Kidney (tissue), 14 donors: Measurements from ENCODE around the gene AGER. TPM values are rescaled to one million over a fixed set of nuclear protein-coding genes. Genes with fewer than 3 reads are reported as not detected.

Source experiments
- DNase-seq, 5 donors: peaks; one replicate each; pipeline ENCODE4 v3.0.0-alpha.2; 2013 to 2020
- FAIRE-seq: peaks from 2 replicates; lab custom pipeline; 2012; peaks lifted over from hg19 to GRCh38; lab: Jason Lieb, UNC
- H3K27ac ChIP-seq, 2 donors: one replicate each; pipeline ENCODE4 v1.7.0; 2013; ENCODE audit warnings: low read depth in 2 of 2, low read length in 2 of 2, inconsistent platforms in 1 of 2
- H3K27me3 ChIP-seq: one replicate; pipeline ENCODE4 v1.7.1; 2013; ENCODE audit warnings: low read length, inconsistent platforms; ENCODE audit not compliant: control insufficient read depth, insufficient read depth
- H3K36me3 ChIP-seq, 3 donors: one replicate each; pipeline versions ENCODE4 v1.7.0 to v1.7.1; 2013; ENCODE audit warnings: low read length in 3 of 3, control low read depth in 1 of 3, inconsistent platforms in 1 of 3; ENCODE audit not compliant: insufficient read depth in 3 of 3, control insufficient read depth in 2 of 3
- H3K4me1 ChIP-seq, 3 donors: one replicate each; pipeline versions ENCODE4 v1.7.0 to v1.7.1; 2013; ENCODE audit warnings: low read length in 3 of 3, inconsistent platforms in 1 of 3, low read depth in 1 of 3; ENCODE audit not compliant: control insufficient read depth in 2 of 3, insufficient read depth in 2 of 3
- H3K4me3 ChIP-seq, 3 donors: one replicate each; pipeline versions ENCODE4 v1.7.0 to v1.8.1; 2013; ENCODE audit warnings: low read length in 3 of 3, control low read depth in 1 of 3, inconsistent platforms in 1 of 3
- H3K9ac ChIP-seq, 3 donors: one replicate each; pipeline versions ENCODE4 v1.7.0 to v1.7.1; 2013; ENCODE audit warnings: low read length in 3 of 3, control low read depth in 1 of 3, inconsistent platforms in 1 of 3
- H3K9me3 ChIP-seq, 3 donors: one replicate each; pipeline versions ENCODE4 v1.7.0 to v1.7.1; 2013; ENCODE audit warnings: low read length in 3 of 3, control low read depth in 1 of 3, inconsistent platforms in 1 of 3; ENCODE audit not compliant: control insufficient read depth in 2 of 3, insufficient read depth in 1 of 3
- intact Hi-C: fragments of 100-400 bp; cut with DNase I; formaldehyde crosslinking; loops from one replicate; pipeline ENCODE4 v1.11.1; 2022
- polyA plus RNA-seq: library from polyadenylated mRNA; stranded (reverse); fragments of 350-450 nt; fragmentation: Illumina TruSeq; extraction: RNeasy Lipid Tissue Mini Kit (QIAGEN cat#74804); gene quantifications from one replicate; pipeline ENCODE4 v1.2.3, GENCODE V29; 2014; ENCODE audit warnings: low read depth, low replicate concordance; ENCODE audit not compliant: insufficient read depth
- total RNA-seq: library from RNA; stranded (reverse); fragmentation: NEBNext Ultra II Directional; extraction: Animal tissue kit (Norgen Biotek cat#: 25700); gene quantifications from one replicate; pipeline ENCODE4 v1.2.1, GENCODE V29; 2021
- TF ChIP-seq, protein P1 (sequence below): IDR thresholded peaks from 3 replicates; pipeline ENCODE4 v1.5.1; 2012; ENCODE audit warnings: mild to moderate bottlenecking, moderate library complexity, borderline replicate concordance; ENCODE audit not compliant: insufficient read depth; ENCODE audit errors: extremely low read depth
- donor health status: control.
- donor health status: control.
- donor health status: control.
- donor health status: control.
- donor health status: control.
- donor health status: DM: yes; HTN: yes; CAD: no.
- donor health status: Normal renal cell carcinoma (clear cell type).

Gene AGER
- total and polyA plus RNA-seq, 2 donors from 2014 or later, result 7.1 to 13.0 TPM

DNA sequence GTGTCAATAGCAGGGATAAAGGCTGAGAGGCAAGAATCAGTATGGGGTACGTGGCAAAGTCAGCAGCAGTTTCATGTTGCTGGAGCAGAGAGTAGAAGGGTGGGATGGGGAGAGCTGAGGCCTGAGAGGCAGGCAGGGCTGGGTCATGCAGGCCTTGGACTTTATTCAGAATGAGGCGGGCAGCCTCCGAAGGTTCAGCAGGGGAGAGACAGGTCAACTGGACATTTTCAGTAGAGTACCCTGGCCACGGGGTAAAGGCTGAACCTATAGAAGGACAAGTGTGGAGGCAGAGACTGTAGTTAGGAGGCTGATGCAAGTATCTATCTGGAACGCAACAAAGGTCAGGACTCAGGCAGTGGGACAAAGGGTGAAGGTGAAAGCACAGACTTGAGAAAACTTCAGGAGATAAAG, 26.1 kb upstream of the AGER start:
- Histone ChIP-seq H3K9ac (no peak overlapping the region), H3K4me1 (no peaks in the 10 kb centered on the region), H3K27me3 (no peaks in the 10 kb centered on the region), H3K27ac (no peak overlapping the region), H3K4me3 (no peak overlapping the region), H3K9me3 (no peaks in the 10 kb centered on the region), H3K36me3 (no peaks in the 10 kb centered on the region)
- intact Hi-C loops, result no loop called here
- FAIRE-seq (no peak), DNase-seq (no peak)
- TF ChIP-seq, protein P1, sequence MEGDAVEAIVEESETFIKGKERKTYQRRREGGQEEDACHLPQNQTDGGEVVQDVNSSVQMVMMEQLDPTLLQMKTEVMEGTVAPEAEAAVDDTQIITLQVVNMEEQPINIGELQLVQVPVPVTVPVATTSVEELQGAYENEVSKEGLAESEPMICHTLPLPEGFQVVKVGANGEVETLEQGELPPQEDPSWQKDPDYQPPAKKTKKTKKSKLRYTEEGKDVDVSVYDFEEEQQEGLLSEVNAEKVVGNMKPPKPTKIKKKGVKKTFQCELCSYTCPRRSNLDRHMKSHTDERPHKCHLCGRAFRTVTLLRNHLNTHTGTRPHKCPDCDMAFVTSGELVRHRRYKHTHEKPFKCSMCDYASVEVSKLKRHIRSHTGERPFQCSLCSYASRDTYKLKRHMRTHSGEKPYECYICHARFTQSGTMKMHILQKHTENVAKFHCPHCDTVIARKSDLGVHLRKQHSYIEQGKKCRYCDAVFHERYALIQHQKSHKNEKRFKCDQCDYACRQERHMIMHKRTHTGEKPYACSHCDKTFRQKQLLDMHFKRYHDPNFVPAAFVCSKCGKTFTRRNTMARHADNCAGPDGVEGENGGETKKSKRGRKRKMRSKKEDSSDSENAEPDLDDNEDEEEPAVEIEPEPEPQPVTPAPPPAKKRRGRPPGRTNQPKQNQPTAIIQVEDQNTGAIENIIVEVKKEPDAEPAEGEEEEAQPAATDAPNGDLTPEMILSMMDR, result no peak

DNA sequence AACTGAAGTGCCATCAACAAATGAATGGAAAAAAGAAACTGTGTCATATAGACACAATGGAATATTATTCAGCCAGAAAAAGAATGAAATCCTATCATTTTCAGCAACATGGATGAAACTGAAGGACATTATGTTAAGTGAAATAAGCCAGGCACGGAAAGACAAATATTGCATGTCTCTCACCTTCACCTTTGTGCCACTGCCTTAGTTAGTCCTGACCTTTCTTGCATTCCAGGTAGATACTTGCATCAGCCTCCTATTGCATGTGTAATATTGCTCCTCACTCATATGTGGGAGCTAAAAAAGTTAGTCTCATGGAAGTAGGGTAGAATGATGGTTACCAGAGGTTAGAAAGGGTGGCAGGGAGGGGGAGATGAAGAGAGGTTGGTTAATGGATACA, 24.9 kb upstream of the AGER start:
- Histone ChIP-seq H3K9me3 (no peaks in the 10 kb centered on the region), H3K27ac (no peak overlapping the region), H3K36me3 (no peaks in the 10 kb centered on the region), H3K9ac (no peak overlapping the region), H3K4me3 (no peak overlapping the region), H3K27me3 (no peaks in the 10 kb centered on the region), H3K4me1 (no peaks in the 10 kb centered on the region)
- TF ChIP-seq, protein P1, result no peak
- intact Hi-C loops, result no loop called here
- FAIRE-seq (no peak), DNase-seq (no peak)

DNA sequence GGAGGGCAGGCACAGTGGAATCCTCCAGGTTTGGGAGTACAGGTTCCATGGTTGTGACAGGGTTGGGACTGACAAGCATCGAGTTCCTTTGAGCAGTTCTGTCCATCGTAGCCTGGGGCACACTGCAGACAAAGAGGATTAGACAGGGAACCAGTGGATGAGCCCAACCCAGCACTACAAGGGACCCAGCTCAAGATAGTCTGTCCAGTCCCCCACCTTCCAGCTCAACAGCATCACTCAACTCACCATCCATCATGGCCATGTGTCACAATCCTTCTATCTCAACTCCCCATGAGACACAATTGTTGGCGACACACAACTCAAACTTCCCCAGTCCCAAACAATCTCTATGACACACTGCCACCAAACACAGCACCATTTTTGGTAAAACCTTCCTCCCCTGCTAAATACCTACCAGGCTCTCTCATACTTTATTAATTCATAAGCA, 20.2 kb upstream of the AGER start:
- no peak overlapping the region for H3K9ac ChIP-seq
- FAIRE-seq, result no peak

More for the DNA sequence above, 20.2 kb upstream of the AGER start:
- H3K27me3 ChIP-seq, result no peaks in the 10 kb centered on the region
- no peak for DNase-seq
- TF ChIP-seq, protein P1, result no peak
- H3K4me1 ChIP-seq, result no peaks in the 10 kb centered on the region
- intact Hi-C loops, result no loop called here
- H3K36me3 ChIP-seq, result no peaks in the 10 kb centered on the region
- no peak overlapping the region for H3K27ac ChIP-seq
- H3K9me3 ChIP-seq, result no peaks in the 10 kb centered on the region
- no peak overlapping the region for H3K4me3 ChIP-seq
